GM10847 (cell line): ENCODE measurements around the gene PARP11.

Source experiments
- POLR2A ChIP-seq: IDR thresholded peaks from 2 replicates; pipeline ENCODE4 v1.6.1; 2011; ENCODE audit not compliant: insufficient read length; ENCODE audit errors: extremely low read depth

The PARP11 gene

GRCh38 chr12:3892631-3893030 lies 19.4 kb upstream of the PARP11 start:
- TF ChIP-seq POLR2A = no peak

GRCh38 chr12:3891201-3891600 lies 18.0 kb upstream of the PARP11 start:
- TF ChIP-seq POLR2A = no peak

- TF ChIP-seq POLR2A = no peak
These were observed 15.5 kb upstream of the PARP11 start for GRCh38 chr12:3888659-3889058.

- TF ChIP-seq POLR2A = no peak
These were observed 12.3 kb upstream of the PARP11 start for GRCh38 chr12:3885277-3886094.

GRCh38 chr12:3884671-3885070 lies 11.5 kb upstream of the PARP11 start:
- TF ChIP-seq POLR2A = no peak

- no peak for TF ChIP-seq POLR2A
These were observed 9.8 kb upstream of the PARP11 start for GRCh38 chr12:3882896-3883564.

- no peak for TF ChIP-seq POLR2A
These were observed 9.2 kb upstream of the PARP11 start for GRCh38 chr12:3882406-3882805.

- TF ChIP-seq POLR2A = no peak
These were observed 8.2 kb upstream of the PARP11 start for GRCh38 chr12:3881281-3881950.

GRCh38 chr12:3879846-3880245 lies 6.6 kb upstream of the PARP11 start:
- no peak for TF ChIP-seq POLR2A

GRCh38 chr12:3871356-3871755 lies 1.8 kb downstream of the PARP11 start:
- TF ChIP-seq POLR2A = no peak

GRCh38 chr12:3869865-3870264 lies 3.3 kb downstream of the PARP11 start:
- TF ChIP-seq POLR2A = no peak

GRCh38 chr12:3869433-3869832 lies 3.8 kb downstream of the PARP11 start:
- TF ChIP-seq POLR2A = no peak

GRCh38 chr12:3863756-3864155 lies 9.4 kb downstream of the PARP11 start:
- no peak for TF ChIP-seq POLR2A

GRCh38 chr12:3842517-3842916 lies 30.7 kb downstream of the PARP11 start:
- no peak for TF ChIP-seq POLR2A

- no peak for TF ChIP-seq POLR2A
These were observed 31.4 kb downstream of the PARP11 start for GRCh38 chr12:3841783-3842182.

- TF ChIP-seq POLR2A = no peak
These were observed 35.1 kb downstream of the PARP11 start for GRCh38 chr12:3838076-3838475.
